Activated CD4-positive, alpha-beta T cell treated with anti-CD3 and anti-CD28 coated beads, Interleukin-10, Interleukin-2, amounts not matched to agents 100 ng/mL and 50 ng/mL, durations not matched to agents 16 hours and 8 hours (primary cell): ENCODE measurements around the gene C1QA.

Source experiments
- DNase-seq: peaks from one replicate; pipeline ENCODE4 v3.0.0-alpha.2; 2020

C1QA gene

GRCh38 chr1:22612671-22613571 is 23.5 kb upstream of the C1QA start:
- DNase-seq = no peak

- no peak for DNase-seq
These were observed 22.9 kb upstream of the C1QA start for GRCh38 chr1:22613572-22613918.

- no peak for DNase-seq
These were observed 22.5 kb upstream of the C1QA start for GRCh38 chr1:22613951-22614350.

GRCh38 chr1:22615886-22616285 is 20.5 kb upstream of the C1QA start:
- DNase-seq = no peak

DNA sequence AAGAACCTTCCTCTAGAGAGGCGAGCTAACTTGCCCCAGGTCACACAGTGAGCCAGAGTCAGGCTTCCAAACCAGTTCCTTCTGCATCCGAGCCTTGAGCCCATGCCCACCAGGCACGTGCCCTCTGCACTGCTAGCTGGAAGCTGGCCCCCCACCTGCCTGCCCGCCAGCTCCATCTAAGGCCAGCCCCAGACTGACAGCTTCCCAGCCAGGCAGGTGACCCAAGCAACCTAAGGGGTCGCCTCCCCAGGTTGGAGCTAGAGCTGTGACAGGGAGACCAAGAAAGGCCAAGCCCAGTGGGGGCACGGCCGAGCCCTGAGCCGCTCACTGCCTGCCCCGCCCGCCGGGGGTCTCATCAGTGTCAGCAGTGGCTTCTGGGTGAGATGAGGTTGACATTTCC is 19.9 kb upstream of the C1QA start:
- no peak for DNase-seq

GRCh38 chr1:22618056-22618455 is 18.4 kb upstream of the C1QA start:
- no peak for DNase-seq

DNA sequence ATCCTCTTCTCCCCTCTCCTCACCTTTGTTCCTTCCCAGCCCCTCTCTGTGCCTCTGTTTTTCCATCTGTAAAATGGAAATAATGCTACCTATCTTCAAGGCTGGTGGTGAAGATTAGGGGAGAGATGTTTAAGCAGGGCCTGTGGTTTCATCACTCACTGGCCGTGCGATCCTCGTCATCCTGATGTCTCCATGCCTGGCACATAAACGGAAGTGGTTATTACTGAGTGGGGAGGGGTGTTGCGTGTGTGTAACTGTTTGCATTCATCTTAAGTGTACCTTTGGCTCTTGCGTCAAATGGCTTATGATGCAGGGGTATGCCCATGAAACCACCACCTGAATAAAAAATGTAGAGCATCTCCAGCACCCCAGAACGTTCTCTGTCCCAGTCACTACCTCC is 17.2 kb upstream of the C1QA start:
- no peak for DNase-seq

DNA sequence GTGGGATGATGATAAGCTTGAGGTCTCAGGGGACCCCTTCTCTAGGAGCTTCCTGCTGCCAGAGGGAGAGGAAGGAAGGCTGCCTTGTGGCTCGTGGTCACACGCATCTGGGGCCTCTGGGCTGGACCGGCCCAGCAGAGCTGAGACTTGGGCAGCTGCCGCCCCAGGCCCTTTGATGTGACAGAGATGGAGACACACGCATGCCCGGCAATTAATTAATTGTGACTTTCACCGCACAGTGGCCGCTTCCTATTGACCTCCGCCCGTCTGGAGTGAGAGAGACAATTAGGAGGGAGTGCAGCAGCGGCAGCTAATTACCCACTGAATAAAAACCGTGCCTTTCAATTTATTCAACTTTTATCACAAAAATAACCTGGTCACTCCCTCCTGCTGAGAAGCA is 16.6 kb upstream of the C1QA start:
- DNase-seq = no peak

GRCh38 chr1:22621761-22622160 is 14.7 kb upstream of the C1QA start:
- DNase-seq = no peak

GRCh38 chr1:22625262-22625925 is 11.0 kb upstream of the C1QA start:
- no peak for DNase-seq

GRCh38 chr1:22626237-22627157 is 9.9 kb upstream of the C1QA start:
- DNase-seq = no peak

DNA sequence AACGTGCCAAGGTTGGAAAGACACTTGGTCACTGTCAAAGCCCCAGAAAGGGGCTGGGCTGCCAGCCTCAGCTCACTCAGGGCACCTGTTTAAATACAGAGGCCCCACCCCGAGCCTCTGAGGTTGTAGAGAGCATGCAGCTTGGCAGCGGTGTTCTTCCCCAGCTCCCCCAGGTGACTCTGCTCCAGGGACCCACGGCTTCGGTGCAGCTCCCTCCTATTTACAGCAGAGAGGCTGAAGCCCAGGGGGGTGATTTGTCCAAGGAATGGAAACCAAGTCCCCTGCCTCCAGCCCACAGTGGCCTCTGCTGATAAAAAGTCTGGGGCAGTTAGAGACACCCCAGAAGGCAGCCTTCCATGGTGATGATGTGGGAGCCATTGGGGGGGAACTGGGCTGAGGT is 9.1 kb upstream of the C1QA start:
- no peak for DNase-seq

- no peak for DNase-seq
These were observed 7.6 kb upstream of the C1QA start for GRCh38 chr1:22628698-22629444.

GRCh38 chr1:22629886-22630285 is 6.5 kb upstream of the C1QA start:
- no peak for DNase-seq

DNA sequence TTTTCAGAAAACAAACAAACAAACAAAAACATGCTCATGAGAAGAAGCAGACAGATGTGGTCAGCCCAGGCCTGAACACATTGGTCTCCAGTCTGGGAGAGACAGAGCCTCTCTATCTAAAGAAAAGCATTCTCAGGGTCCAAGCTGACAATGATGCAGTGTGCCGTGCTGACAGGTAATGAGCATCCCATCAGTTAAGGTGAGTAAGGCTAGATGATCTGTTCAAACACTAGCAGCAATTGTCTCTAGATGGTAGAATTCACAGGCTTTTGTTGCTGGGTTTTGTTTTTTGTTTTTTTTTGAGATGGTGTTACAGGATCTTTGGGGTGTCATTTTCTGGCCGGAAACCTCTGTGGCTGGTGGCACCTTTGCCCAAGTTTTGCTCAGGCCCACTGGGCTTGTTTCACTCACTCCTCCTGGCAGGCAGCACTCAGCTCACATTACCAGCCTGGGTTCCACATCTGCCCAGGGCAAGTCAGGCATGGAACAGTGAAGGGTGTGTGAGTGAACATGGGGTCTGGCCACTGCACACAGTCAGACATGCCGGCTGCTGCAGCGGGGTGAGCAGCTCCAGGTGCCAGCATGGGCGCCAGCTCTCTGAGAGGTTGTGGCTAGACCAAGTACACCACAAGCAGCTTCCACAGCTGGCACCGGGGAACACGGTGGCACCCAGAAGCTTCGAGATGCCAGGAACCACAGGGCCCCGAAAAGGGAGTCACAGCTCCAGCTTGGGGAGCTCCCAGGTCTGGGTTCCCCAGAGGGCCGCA is 2.5 kb upstream of the C1QA start:
- DNase-seq = no peak

- DNase-seq = no peak
These were observed 992 bp upstream of the C1QA start for GRCh38 chr1:22635436-22635835.

DNA sequence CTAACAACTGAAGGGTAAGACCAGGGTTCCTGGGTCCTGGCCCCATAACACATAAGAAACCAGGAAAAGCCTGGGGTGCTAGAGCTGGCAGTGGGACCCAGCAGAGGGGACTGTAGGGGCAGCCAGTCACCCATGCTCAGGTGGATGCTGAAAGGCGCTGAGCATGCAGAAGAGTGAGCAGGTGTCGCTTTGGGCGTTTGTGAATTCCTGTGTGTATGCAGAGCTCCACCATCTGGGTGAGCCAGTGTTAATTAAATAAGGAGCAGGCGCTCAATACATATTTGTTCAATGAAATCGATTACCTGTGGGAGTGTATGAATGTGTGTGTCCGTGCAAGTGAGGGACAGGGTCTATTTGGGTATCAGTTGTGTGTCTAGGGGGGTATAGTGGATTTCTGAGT is 499 bp downstream of the C1QA start:
- DNase-seq = no peak

DNA sequence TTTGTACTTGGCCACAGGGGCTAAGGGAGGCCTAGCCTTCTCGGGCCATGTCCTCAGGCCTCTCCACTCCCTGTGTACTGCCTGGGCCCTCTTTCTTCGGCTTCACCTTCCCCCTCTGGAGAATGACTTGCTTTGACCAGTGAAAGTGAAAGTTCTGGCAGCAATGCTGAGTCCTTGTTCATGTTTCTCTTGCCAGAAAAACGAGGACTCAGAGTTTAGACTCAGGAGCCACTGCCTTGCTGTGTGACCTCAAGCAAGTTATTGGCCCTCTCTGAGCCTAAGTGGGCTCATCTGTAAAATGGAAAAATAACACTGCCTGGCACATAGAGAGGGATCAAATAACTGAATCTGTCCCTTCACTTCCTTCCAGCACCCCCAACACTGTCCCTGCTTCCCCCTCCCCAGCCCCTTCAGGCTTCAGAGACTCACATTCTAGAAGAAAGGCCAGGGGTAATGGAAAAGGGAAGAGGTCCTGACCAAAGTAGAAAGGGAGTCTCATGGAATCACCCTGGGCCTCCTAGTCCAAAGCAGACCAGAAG is 1.5 kb downstream of the C1QA start:
- DNase-seq = no peak

DNA sequence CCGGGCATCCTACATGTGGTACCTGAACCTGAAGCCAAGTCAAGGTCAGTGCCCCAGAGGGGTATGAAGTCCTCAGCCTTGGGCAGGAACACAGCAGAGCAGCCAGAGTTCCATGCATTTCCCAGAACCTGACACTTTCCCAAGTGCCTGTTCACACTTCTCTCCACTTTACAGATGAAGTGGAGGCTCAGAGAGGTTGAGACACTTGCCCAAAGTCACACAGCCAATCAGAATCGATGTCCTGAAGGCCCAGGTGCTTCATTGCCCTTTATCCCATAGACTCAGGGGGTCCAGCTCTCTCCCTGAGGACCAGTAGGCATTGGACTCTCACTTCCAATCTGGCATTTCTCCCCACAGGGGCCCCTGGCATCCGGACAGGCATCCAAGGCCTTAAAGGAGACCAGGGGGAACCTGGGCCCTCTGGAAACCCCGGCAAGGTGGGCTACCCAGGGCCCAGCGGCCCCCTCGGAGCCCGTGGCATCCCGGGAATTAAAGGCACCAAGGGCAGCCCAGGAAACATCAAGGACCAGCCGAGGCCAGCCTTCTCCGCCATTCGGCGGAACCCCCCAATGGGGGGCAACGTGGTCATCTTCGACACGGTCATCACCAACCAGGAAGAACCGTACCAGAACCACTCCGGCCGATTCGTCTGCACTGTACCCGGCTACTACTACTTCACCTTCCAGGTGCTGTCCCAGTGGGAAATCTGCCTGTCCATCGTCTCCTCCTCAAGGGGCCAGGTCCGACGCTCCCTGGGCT is 2.2 kb downstream of the C1QA start:
- no peak for DNase-seq

DNA sequence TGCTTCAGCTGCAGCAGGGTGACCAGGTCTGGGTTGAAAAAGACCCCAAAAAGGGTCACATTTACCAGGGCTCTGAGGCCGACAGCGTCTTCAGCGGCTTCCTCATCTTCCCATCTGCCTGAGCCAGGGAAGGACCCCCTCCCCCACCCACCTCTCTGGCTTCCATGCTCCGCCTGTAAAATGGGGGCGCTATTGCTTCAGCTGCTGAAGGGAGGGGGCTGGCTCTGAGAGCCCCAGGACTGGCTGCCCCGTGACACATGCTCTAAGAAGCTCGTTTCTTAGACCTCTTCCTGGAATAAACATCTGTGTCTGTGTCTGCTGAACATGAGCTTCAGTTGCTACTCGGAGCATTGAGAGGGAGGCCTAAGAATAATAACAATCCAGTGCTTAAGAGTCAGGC is 2.9 kb downstream of the C1QA start:
- no peak for DNase-seq

DNA sequence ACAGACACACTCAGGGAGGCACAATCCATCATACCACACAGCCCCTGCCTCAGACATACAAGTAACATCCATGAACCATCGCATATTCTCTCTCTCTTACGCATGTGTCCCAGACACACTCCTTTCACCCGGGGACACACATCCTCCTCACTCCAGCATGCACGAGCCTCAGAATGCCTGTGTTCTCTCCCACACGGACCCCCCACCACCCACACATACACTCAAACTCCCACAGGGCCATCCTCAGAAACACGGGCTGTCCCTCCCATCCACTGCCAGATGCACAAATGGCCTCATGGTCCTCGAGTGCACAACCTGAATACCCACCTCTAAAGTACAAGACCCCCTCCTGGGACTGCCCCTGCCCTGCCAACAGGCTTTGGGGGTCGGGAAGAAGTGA is 4.8 kb downstream of the C1QA start:
- no peak for DNase-seq
